Mesendoderm (in vitro differentiated cells): ENCODE measurements around the gene DEFB121.
"Not testable (repeated sequence)": the region's sequence is repeated elsewhere in the genome, so short reads cannot be mapped to it uniquely, and the experiment has no call there.

ENCODE experiments used
- DNase-seq: peaks from one replicate; pipeline ENCODE4 v3.0.0; 2013
- H2AK5ac ChIP-seq: 2 replicates; pipeline ENCODE4 v1.6.1; 2013; ENCODE audit warnings: low read length, inconsistent platforms
- H2BK120ac ChIP-seq: 2 replicates; pipeline ENCODE4 v1.6.1; 2013; ENCODE audit warnings: low read depth, mild to moderate bottlenecking, low read length, moderate library complexity, mixed read lengths
- H2BK15ac ChIP-seq: replicated peaks from 2 replicates; pipeline ENCODE4 v1.6.1; 2013; ENCODE audit warnings: low read depth, mild to moderate bottlenecking, moderate library complexity
- H2BK5ac ChIP-seq: 2 replicates; pipeline ENCODE4 v1.6.1; 2013; ENCODE audit warnings: low read length, inconsistent platforms
- H3K18ac ChIP-seq: 2 replicates; pipeline ENCODE4 v1.6.1; 2013; ENCODE audit warnings: mild to moderate bottlenecking, low read length, mixed read lengths
- H3K23ac ChIP-seq: one replicate; pipeline ENCODE4 v1.6.1; 2013; ENCODE audit warnings: low read length
- H3K27ac ChIP-seq: 2 replicates; pipeline ENCODE4 v1.5.1; 2013; ENCODE audit warnings: low read depth, mild to moderate bottlenecking, inconsistent platforms, low read length, moderate library complexity
- H3K27me3 ChIP-seq: 2 replicates; pipeline ENCODE4 v1.6.1; 2013; ENCODE audit warnings: low read length, control low read depth, mild to moderate bottlenecking, inconsistent platforms; ENCODE audit not compliant: insufficient read depth, poor library complexity
- H3K36me3 ChIP-seq: 2 replicates; pipeline ENCODE4 v1.6.1; 2013; ENCODE audit warnings: low read length, inconsistent platforms; ENCODE audit not compliant: control insufficient read depth, insufficient read depth
- H3K4ac ChIP-seq: one replicate; pipeline ENCODE4 v1.6.1; 2013; ENCODE audit warnings: low read depth, mild to moderate bottlenecking, low read length, moderate library complexity
- H3K4me1 ChIP-seq: 2 replicates; pipeline ENCODE4 v1.6.1; 2013; ENCODE audit warnings: low read depth, low read length, inconsistent platforms; ENCODE audit not compliant: control insufficient read depth
- H3K4me2 ChIP-seq: 2 replicates; pipeline ENCODE4 v1.6.1; 2013; ENCODE audit warnings: low read length
- H3K4me3 ChIP-seq: 2 replicates; pipeline ENCODE4 v1.5.1; 2013; ENCODE audit warnings: mild to moderate bottlenecking, low read length
- H3K56ac ChIP-seq: one replicate; pipeline ENCODE4 v1.6.1; 2013; ENCODE audit warnings: low read length
- H3K79me1 ChIP-seq: 2 replicates; pipeline ENCODE4 v1.6.1; 2013; ENCODE audit warnings: low read length, inconsistent platforms
- H3K79me2 ChIP-seq: 2 replicates; pipeline ENCODE4 v1.6.1; 2013; ENCODE audit warnings: mild to moderate bottlenecking, low read length; ENCODE audit not compliant: control insufficient read depth, insufficient read depth
- H3K9ac ChIP-seq: 2 replicates; pipeline ENCODE4 v1.6.1; 2013; ENCODE audit warnings: low read length, inconsistent platforms
- H4K5ac ChIP-seq: one replicate; pipeline ENCODE4 v1.6.1; 2013; ENCODE audit warnings: low read length
- H4K8ac ChIP-seq: one replicate; pipeline ENCODE4 v1.6.1; 2013; ENCODE audit warnings: low read depth, mild to moderate bottlenecking, control low read depth, low read length, moderate library complexity
- WGBS: extraction: QIAGEN DNeasy Blood & Tissue Kit; methylation state at CpG from one replicate; pipeline ENCODE4 v1.1.7; 2013; ENCODE audit warnings: low lambda C conversion rate, missing lambda C conversion rate; ENCODE audit not compliant: insufficient coverage; ENCODE audit errors: extremely low coverage; 5-methylcytosine and 5-hydroxymethylcytosine counted together

Gene DEFB121

GRCh38 chr20:31440012-31440659, 34.1 kb upstream of the DEFB121 start, which contains the start of gene DEFB123:
Gene DEFB123, plus strand, starts transcription at chr20:31440632. Its CDS starts 67 bp downstream, at chr20:31440699.
- Histone ChIP-seq H3K23ac (no peak within 1 kb of the TSS), H2BK15ac (no peak within 1 kb of the TSS), H3K18ac (no peak within 1 kb of the TSS), H3K9ac (no peak within 1 kb of the TSS), H2BK5ac (no peak within 1 kb of the TSS), H3K27ac (no peak within 1 kb of the TSS), H3K4me1 (no peaks in the 10 kb centered on the region), H3K56ac (no peak within 1 kb of the TSS), H3K79me2 (no peaks in the 10 kb centered on the region), H2AK5ac (no peak within 1 kb of the TSS), H3K27me3 (no peaks in the 10 kb centered on the region), H3K79me1 (no peaks in the 10 kb centered on the region), H4K8ac (no peak within 1 kb of the TSS), H2BK120ac (no peak within 1 kb of the TSS), H4K5ac (no peak within 1 kb of the TSS), H3K4me3 (no peak within 1 kb of the TSS), H3K36me3 (no peaks in the 10 kb centered on the region), H3K4me2 (no peak within 1 kb of the TSS), H3K4ac (no peak within 1 kb of the TSS)
- no CpG with 5 or more reads among the region's 16 CpGs for WGBS
- DNase-seq: no peak

GRCh38 chr20:31430568-31431115, 24.6 kb upstream of the DEFB121 start:
- Histone ChIP-seq H3K36me3 (no peaks in the 10 kb centered on the region), H2BK120ac (no peak overlapping the region), H3K23ac (no peak overlapping the region), H2AK5ac (no peak overlapping the region), H3K4ac (no peak overlapping the region), H3K56ac (no peak overlapping the region), H3K4me3 (no peak overlapping the region), H3K79me1 (no peaks in the 10 kb centered on the region), H2BK5ac (no peak overlapping the region), H3K27ac (no peak overlapping the region), H3K9ac (no peak overlapping the region), H4K5ac (no peak overlapping the region), H2BK15ac (no peak overlapping the region), H3K4me1 (no peaks in the 10 kb centered on the region), H3K27me3 (no peaks in the 10 kb centered on the region), H3K18ac (no peak overlapping the region), H3K4me2 (no peak overlapping the region), H4K8ac (no peak overlapping the region), H3K79me2 (no peaks in the 10 kb centered on the region)
- no CpG with 5 or more reads among the region's 4 CpGs for WGBS
- DNase-seq: no peak

DNA sequence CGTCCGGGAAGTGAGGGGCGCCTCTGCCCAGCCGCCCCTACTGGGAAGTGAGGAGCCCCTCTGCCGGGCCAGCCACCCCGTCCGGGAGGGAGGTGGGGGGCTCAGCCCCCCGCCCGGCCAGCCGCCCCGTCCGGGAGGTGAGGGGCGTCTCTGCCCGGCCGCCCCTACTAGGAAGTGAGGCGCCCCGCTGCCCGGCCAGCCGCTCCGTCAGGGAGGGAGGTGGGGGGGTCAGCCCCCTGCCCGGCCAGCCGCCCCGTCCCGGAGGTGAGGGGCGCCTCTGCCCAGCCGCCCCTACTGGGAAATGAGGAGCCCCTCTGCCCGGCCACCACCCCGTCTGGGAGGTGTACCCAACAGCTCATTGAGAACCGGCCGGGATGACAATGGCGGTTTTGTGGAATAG, 21.6 kb upstream of the DEFB121 start:
- H3K79me1 ChIP-seq, H3K4me2 ChIP-seq, H3K36me3 ChIP-seq, DNase-seq, H4K5ac ChIP-seq, H2BK120ac ChIP-seq, H3K4me3 ChIP-seq, H3K27me3 ChIP-seq, H3K4ac ChIP-seq, H2AK5ac ChIP-seq, H2BK15ac ChIP-seq, H3K27ac ChIP-seq, H3K18ac ChIP-seq, H3K79me2 ChIP-seq, H3K4me1 ChIP-seq, H3K56ac ChIP-seq, H4K8ac ChIP-seq, H3K23ac ChIP-seq, H2BK5ac ChIP-seq, H3K9ac ChIP-seq: not testable (repeated sequence)
- no CpG with 5 or more reads among the region's 31 CpGs for WGBS

- DNase-seq, H3K79me1 ChIP-seq, H3K4me3 ChIP-seq, H4K8ac ChIP-seq, H2BK120ac ChIP-seq, H3K4ac ChIP-seq, H4K5ac ChIP-seq, H3K9ac ChIP-seq, H3K36me3 ChIP-seq, H3K79me2 ChIP-seq, H2AK5ac ChIP-seq, H3K4me1 ChIP-seq, H3K56ac ChIP-seq, H3K27ac ChIP-seq, H3K23ac ChIP-seq, H2BK15ac ChIP-seq, H3K4me2 ChIP-seq, H3K18ac ChIP-seq, H3K27me3 ChIP-seq, H2BK5ac ChIP-seq: not testable (repeated sequence)
- WGBS: no CpG with 5 or more reads among the region's 48 CpGs
These were observed 21.0 kb upstream of the DEFB121 start for GRCh38 chr20:31426891-31427551.

GRCh38 chr20:31425797-31426196, 19.8 kb upstream of the DEFB121 start:
- no peak overlapping the region for H3K23ac ChIP-seq
- DNase-seq: no peak
- no peak overlapping the region for H2BK15ac ChIP-seq
- H3K79me2 ChIP-seq: no peaks in the 10 kb centered on the region
- no peak overlapping the region for H3K4me3 ChIP-seq
- no peak overlapping the region for H4K8ac ChIP-seq
- H3K9ac ChIP-seq: no peak overlapping the region
- H3K4ac ChIP-seq: no peak overlapping the region
- no peak overlapping the region for H3K18ac ChIP-seq
- no peaks in the 10 kb centered on the region for H3K79me1 ChIP-seq
- no peak overlapping the region for H2BK120ac ChIP-seq
- no peak overlapping the region for H3K27ac ChIP-seq
- no peak overlapping the region for H2AK5ac ChIP-seq
- no peak overlapping the region for H2BK5ac ChIP-seq
- H3K4me1 ChIP-seq: no peaks in the 10 kb centered on the region
- H3K36me3 ChIP-seq: no peaks in the 10 kb centered on the region
- no peak overlapping the region for H3K56ac ChIP-seq
- no peaks in the 10 kb centered on the region for H3K27me3 ChIP-seq
- no peak overlapping the region for H4K5ac ChIP-seq
- no peak overlapping the region for H3K4me2 ChIP-seq
